CD4-positive, alpha-beta T cell treated with Interferon alpha-2 for 1 hour (primary cell): ENCODE measurements around the gene PNPLA1.
A peak's percentile ranks its signal among the peaks of the same experiment; 100 is the strongest.
"Not testable (repeated sequence)": the region's sequence is repeated elsewhere in the genome, so short reads cannot be mapped to it uniquely, and the experiment has no call there.

Experiments
- DNase-seq, 2 donors: peaks; one replicate each; pipeline ENCODE4 v3.0.0-alpha.2; 2020 to 2022

The PNPLA1 gene

DNA sequence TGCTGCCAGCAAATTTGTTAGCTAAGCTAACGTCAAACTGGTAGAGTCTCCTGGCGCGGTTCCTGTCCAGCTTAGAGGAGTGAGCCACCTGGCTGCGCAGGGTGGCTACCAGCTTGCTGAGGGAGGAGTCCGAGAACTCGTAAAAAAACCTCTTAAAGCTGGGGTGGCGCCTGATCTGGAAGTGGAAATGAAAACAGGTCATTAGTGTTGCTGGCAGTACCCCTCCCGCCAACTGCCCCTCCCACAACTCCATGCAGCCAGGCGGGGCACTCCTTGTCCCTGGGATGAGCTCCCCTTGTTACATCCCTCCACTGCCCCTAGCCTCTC, 49.5 kb downstream of the PNPLA1 start:
- DNase-seq, result no peak

DNA sequence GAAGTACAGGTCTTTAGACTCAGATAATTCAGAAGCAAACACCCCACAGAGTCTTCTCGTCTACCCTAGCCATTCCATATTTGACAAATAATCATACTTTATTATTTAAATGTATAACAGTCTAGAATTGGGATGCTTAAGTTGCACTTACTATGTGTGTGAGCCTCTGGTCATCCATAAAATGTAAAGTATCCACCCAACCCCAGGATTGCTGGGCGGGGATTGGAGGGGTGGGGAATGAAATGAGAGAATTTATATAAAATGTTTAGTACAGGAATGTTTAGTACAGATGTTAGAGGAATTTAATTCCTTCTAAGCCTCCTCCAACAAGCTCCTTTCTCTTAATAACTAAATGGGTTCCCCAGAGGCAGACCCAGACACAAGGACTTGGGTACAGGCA, 50.0 kb downstream of the PNPLA1 start:
- no peak for DNase-seq

DNA sequence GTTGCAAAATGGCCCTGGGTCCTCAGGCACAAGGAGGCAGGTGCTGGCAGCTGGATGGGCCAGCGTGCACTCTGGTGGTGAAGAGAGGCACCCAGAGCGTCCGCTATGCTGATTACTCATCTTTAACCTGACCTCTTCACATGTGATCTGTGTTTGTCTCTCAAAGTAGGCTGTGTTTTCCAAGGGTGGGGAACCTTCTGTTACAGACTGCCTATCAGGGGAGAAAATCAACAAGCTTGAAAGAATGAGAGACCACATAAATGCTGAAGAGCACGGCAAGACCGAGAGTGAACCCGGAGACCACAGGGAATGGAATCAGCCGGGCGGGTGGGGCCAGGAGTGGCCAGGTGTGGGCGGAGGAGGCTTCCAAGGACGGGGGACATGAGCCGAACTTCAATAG, 50.6 kb downstream of the PNPLA1 start:
- no peak for DNase-seq

DNA sequence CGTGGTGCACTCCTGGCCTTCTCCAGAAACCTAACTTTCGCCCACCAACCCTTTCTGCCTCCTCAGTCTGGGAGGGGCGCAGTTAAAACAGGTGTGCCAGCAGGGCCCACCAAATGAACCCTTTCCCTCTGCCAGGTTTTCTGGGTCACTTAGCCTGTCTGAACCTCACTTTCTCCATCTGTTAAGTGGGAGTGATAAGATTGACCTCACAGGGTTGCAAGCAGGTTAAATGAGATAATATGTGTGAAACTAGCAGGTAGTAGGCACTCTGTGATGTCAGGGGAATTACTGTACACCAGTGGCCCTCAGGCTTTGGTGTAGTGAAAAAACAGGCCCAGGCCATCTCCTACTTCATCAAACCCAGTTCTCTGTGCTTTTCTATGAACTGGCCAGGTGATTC, 52.7 kb downstream of the PNPLA1 start:
- no peak for DNase-seq

DNA sequence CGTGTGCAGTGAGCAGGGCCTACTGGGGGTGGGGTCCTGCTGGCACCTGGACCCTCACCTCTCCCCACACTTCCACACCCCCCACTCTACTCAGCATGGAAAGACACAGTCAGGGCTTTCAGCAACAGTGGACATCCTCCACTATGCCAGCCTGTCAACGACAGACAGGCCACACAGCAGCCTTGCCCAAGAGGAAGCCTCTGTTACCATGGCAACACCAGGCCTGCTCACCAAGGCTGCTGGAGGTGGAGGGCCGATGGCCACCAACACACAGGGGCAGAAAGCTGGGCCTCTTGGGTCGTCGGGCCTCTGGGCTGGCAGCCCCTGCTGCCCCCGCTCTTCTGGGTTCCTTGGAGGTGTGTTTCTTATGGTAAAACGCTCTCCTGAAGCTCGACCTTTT, 53.2 kb downstream of the PNPLA1 start:
- no peak for DNase-seq

DNA sequence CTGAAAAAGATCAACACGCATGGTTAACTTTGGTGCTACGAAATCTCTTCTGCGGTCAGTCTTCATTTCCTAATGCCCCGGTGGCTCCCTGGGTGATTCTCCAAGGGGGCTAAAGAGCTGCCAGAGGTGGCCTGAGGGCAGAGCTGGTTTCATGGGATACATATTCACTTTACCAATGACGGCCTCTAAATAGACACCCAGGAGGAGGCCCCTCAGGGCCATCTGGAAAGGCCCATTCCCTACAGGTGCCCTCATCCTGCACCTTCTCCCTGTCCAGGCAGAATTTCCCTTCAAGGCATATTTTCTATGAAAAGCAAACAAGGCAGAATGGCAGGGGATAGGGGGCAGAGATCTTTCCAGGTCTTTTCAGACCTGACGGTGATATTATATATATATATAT, 54.3 kb downstream of the PNPLA1 start:
- no peak for DNase-seq

DNA sequence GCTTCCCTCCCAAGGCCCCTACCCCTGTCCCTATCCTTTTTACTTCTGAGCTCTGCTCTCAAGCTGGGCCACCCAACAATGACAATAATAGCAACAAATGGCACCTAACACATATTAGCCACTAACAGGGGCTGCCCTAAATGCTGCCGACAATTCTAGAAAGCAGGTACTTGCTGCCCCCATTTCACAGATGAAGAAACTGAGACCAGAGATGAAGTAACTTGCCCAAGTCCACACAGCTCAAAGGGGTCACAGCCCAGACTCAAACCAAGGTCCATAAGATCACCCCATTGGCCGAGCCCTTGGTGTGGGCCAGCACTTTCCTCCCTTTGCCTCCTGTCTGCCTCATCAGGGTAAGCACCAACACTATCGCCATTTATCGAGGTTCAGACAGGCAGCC, 54.9 kb downstream of the PNPLA1 start:
- DNase-seq, result no peak

DNA sequence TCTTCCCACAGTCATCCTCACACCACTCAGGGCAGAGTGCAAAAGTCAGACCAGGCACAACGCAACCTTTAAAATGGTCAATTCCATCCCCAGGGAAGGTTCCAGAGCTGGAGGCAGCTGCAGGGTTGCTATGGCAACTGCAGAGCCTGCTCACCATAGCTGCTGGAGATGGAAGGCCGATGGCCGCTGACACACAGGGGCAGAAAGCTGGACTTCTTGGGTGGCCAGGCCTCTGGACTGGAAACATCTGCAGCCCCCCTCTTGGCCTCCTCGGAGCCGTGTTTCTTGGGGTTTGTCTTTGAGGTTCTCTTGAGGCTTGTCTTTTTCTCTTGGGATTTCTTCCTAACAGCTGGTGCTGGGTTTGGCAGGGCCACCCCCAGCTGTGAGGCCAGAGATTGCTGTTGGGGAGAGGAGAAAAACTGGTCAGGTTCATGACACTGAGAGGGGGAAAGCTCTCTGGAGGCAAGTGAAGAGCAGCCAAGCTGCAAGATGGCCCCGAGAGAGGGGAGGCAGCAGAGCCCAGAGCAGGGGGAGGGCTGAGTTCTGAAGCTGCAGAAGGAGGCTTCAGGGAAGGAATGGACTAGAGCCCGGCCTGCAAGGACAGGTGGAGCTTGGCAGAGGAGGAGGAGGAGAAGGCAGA, 56.6 kb downstream of the PNPLA1 start:
- DNase-seq, result no peak

DNA sequence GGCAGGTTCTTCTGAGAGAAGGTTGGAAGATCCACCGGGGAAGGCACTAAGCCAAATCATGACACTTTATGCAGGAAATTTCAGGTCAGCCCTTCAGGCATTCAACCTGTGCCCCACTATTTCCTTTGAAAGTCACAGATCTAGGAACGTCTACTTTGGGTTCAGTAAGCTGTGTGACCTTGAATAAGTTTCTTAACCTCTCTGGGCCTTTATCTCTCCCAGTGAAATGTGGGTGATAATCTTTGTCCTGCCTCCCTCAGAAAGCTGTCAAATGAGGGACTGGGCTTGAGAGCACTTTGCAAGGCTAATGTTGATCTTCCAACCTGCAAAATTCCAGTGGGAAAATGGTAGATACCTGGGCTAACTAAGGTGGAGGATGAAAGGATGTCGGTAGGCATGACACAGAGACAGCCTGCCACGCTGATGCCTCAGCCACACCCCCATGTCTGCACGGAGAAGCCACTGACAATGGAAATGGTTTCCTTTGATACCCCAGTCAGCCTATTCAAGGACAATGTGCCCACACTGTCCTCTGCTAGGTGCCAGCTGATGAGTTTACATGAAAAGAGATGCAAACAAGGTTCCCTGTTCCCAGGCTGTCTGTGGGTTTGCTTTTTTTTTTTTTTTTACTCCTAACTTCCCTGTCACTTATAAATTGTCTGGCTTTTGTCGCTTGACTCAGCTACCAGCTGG, 57.5 kb downstream of the PNPLA1 start:
- DNase-seq, result no peak

DNA sequence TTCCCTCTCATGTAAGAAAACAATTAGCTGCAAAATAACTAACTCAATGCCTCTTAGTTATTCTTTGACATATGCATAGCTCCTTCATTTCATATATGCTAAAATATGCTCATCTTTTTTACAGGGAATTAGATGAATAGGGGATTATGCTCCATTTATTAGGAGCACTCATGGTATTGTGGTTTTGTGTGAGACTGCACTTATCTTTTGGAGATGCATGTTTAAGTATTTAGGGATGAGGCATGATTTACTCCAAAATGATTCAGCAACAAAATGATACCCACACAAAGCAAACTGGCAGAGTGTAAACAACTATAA, 58.0 kb downstream of the PNPLA1 start:
- DNase-seq, result no peak

DNA sequence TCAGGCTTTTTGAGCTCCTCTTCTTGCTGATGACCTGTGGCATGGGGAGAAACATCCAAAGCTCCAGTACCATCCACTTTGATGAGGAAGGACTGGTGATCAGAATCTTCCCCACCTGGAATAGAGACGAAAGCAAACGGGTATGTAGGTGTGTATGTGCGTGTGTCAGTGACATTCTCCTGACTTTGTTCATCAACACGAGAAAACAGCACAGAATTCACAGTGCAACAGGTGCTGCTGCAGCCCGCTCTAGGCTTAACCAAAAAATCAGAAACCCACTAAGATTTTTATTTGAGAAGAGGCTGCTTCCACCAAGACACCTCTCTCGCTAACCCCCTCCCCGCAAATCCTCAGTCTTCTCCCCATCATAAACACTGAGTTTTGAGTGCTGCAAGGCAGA, 58.7 kb downstream of the PNPLA1 start:
- no peak for DNase-seq

DNA sequence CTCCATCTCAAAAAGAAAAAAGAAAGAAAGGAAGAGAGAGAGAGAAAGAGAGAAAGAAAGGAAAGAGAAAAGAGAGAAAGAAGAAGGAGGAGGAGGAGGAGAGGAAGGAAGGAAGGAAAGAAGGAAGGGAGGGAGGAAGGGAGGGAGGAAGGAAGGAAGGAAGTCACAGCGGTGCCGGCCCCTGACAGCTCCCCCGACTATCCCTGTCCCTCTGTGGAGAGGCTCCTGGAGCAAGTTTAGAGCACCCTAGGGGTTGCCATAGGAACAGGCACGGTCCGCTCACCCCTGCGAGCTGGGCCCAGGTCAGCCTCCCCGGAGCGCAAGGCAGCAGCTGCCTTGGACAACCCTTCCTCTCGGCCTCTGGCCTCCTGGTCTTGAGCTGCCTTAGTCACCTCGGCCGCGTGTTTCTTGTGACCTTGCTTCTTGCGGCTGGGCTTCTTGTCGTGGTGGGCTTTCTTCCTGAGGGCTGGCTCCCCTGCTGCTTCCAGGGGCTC, 60.0 kb downstream of the PNPLA1 start:
- DNase-seq, result no peak

DNA sequence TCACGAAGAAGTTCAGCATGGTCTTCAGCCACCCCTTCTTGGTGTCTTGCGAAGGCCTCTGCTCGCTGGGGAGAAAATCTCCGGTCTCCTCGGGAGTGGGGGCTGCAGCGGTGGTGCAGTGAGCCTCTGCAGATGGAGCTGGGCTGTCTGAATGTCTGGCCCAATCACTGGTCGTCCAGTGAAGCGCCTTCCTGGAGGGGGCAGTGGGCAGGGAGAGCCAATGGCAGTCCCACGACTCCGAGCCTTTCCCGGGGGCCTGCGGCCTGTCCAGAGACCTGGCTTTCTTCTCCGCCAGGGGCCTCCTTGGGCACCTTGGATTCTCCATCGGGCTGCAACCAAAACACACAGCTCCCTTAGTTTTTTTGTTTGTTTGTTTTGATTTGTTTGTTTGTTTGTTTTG, 60.5 kb downstream of the PNPLA1 start:
- no peak for DNase-seq

DNA sequence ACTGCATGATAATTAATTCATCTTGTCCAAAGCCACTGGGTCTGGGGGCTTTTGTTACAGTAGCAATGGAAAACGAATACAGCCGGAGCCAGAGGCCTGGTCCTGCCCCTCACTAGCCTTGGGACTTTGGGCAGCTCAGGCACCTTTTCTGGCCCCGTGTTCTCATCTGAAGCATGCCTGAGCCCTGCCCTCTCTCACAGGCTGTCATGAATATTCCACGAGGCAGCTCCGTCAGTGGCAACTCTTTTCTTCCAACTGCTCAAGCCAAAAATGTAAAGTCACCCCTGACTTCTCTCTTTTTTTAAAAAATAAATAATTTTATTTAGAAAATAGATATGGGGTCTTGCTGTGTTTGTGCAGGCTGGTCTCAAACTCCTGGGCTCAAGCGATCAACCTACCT, 61.5 kb downstream of the PNPLA1 start:
- no peak for DNase-seq

DNA sequence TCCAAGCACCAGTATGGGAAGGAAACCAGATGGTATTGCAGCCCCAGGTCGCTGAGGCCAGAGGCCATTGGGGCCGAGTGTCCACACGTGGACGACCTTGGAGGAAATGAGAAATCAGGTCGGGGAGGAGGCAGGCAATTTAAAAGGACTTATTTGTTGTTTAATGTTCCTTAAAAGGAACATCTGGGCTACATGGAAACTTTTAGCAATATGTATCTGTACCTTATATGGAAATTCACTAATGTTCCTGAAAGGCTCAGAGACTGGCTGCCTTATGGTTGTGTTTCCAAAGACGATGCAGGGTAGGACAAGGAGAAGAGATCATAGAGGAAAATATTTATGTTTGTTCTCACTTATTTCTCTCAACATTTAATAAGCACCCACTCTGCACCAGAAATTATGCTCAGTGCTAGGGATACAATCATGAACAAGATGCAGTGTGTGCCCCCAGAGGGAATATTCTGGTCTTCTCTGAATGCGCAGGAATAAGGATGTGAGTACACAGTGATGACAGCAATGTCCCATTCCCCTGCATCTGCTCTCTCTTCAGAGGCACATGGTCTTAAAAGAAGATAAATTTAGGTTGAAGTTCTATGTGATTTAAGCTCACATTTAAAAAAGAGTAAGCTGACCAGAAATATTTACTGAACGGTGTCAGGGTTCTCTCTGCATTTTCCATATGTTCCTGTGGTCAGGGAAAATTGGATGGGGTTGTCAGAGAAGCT, 63.5 kb downstream of the PNPLA1 start:
- DNase-seq, result no peak

DNA sequence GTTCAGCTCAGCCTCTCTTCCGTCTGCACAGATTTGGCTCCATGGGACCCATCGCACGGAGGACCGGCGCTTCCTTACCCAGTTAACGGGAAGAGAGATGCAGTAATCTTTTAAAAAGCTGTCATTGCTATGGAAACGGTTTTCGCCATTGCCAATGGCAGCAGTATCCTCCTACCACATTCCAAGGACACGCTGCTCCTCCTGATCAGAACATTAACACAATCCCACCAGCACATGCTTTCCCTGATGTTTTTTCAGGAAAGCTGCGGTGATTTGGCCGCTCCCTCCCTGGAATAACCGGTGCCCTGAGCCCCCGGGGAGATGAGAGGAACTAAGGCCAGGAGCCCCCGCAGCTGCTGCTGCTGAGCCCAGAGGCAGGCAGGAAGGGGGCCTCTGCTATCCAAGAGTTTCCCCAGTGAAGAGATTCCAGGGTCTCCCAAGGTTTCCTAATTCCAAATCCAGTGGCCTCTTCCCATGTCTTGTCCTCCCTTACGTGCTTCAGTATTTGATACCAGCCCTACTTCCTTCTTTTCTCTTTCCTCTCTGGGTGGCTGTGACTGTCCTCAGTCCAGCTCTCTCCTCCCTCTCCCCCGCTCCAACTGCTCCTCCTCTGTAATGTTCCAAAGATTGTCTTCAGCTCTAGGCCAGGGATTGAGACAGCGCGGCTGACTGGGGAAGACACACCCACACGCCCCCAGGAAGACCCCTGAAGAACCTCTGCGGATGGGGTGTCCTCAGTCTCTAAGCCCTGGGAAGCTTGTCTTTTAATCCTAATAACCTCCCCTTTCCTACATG, 64.3 kb downstream of the PNPLA1 start:
- DNase-seq, result no peak

DNA sequence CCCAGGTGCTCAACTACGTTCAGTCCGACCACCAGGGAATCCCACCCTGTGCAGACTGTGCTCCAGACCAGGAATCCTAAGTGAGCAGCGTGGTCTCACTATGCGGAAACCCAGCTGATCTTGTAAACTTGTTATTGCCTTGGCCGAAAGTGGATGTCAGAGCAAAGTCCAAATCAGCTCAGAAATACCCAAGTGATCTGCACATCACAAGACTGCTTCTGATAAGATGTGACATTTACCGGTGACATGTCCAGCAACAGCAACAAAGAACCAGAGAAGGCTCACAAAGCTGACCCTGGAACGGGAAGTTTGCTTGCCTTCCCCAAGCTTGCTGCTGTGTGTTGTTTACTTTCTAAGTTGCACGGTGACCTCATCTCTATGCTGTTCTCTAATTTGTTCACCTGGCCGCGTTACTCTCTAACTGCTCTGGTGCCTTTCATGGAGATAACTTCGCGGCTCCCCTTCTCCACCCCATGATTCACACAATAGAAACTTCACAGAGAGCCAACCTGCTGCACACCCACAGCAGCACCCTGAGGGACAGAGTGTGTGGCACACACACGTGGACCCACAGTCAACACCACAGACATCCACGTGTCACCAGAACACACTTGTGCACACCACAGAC, 65.1 kb downstream of the PNPLA1 start:
- no peak for DNase-seq

DNA sequence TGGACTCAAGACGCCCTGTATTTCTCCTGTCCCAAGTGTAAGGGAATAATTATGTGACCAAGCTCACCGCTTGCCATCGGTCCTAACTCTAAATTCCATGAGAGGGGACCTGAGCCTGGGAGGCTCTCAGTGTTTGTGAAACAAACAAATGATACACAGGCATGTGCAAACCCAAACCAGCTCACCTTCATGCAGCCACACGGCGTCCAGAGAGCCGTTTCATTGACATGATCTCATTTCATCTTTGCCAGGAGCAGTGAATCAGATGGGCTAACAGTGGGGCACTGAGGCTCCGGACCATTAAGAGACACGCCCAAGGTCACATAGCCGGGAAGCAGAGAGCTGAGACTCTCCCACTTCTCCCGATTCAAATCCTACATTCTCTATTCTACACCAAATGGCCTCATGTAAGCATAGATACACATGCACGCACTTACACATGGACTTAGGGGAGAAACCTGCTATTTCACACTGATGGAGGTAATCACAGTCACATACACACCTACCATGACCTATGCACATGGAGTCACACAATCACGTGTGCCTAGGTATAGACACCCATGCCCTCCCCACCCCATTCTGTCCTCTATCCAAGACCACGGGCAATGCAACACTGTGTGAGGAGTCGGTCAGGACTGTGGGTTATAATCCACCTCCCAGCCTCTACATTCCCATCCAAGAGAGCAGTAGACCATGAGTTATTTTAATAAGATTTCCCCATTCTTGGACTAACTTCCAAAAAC, 65.8 kb downstream of the PNPLA1 start:
- DNase-seq, result no peak

DNA sequence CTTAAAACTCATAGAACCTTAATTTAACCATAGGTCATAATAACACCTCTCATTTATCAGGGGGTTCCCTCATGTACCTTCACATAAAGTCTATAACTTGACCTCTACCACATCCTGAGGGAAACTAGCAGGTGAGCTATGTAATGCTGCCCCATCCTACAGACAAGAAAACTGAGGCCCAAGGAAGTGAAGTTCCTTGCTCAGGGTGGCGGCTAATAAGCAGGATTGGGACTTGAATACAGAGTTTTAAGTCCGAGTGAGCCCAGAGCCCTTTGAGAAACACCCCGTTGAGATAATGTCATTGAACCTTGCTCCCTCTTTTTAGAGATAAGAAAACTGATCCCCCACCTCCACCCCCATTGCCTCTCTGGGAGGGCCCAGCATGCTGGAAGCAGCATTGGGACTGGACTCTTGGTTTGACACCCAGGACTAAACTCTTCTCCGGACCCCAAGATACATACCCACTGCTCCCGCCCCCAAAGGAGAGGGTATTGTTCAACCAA, 66.4 kb downstream of the PNPLA1 start:
- no peak for DNase-seq

DNA sequence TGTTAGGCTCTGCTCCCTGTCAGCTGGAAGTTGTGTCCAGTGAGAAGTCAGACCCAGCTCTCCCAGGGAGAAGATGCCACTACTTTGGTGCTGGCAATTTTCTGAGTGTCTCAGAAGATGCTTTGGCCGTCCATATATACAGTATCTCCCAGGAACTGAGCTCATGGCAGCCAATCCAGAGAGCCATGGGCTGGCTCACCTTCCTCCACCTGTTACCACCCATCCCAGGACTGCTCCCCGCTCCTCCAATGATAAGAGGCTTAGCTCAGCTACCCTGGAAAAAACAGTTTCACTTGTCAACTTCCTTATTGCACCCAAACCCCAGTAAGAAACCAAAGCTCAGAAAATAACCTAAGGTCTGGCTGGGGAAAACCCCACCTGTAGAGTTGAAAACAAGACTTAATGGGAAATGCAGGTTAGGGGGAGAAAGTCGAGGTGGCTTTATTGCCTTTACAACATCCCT, 67.0 kb downstream of the PNPLA1 start, which contains the start of gene BNIP5:
BNIP5 (minus strand) TSS at position 110 of the 463 bp plus-strand sequence. CDS start 6,198 bp downstream, outside the sequence.
- peak in 1 of 2 donors; percentile 33 for DNase-seq

DNA sequence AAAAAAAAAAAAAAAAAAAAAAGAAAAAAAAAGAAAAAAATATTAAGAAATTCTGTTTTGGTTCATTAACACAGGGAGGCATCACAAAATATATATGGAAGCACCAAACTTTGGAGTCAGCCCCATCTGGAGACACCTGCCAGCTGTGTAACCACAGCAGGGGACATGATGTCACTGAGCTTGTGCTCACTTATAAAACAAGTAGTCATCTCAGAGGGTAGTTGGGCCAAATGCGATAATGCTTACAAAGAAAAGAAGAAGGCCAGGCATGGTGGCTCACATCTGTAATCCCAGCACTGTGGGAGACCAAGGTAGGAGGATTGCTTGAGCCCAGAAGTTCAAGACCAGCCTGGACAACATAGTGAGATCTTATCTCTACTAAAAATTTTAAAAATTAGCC, 68.0 kb downstream of the PNPLA1 start:
- no peak for DNase-seq

DNA sequence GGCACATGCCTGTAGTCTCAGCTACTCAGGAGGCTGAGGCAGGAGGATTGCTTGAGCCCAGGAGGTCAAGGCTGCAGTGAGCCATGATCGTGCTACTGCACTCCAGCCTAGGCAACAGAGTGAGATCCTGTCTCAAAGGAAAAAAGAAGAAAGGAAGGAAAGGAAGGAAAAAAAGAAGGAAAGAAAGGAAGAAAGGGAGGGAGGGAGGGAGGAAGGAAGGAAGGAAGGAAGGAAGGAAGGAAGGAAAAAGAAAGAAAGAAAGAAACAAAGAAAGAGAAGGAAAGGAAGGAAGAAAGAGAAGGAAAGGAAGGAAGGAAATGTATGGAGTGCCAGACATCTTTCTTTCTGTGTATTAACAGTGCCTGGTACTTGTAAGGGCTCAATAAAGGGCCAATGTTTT, 68.4 kb downstream of the PNPLA1 start:
- not testable (repeated sequence) for DNase-seq
